Thyroid gland (tissue), 4 donors: ENCODE measurements around the gene POLR2B. TPM values are rescaled to one million over a fixed set of nuclear protein-coding genes. Genes with fewer than 3 reads are reported as not detected.

ENCODE experiments used
- DNase-seq, 2 donors: peaks; one replicate each; pipeline ENCODE4 v3.0.0-alpha.2; 2019
- H3K27ac ChIP-seq, 3 donors: fragments of 200-600 bp; sonication (generic); 1 replicate in 2 of 3; 2 replicates in 1 of 3; pipeline ENCODE4 v1.5.1; 2016 to 2019; ENCODE audit warnings: mild to moderate bottlenecking in 1 of 3, moderate library complexity in 1 of 3
- H3K27me3 ChIP-seq: fragments of 200-600 bp; sonication (generic); one replicate; pipeline ENCODE4 v1.5.1; 2019
- H3K36me3 ChIP-seq, 2 donors: fragments of 200-600 bp; sonication (generic); one replicate each; pipeline ENCODE4 v1.5.1; 2016 to 2019
- H3K4me1 ChIP-seq, 2 donors: fragments of 200-600 bp; sonication (generic); one replicate each; pipeline ENCODE4 v1.5.1; 2017 to 2019
- H3K4me3 ChIP-seq, 3 donors: fragments of 200-600 bp; sonication (generic); replicated peaks in 1 of 3; 1 replicate in 2 of 3; 2 replicates in 1 of 3; pipeline ENCODE4 v1.5.1; 2016; ENCODE audit warnings: mild to moderate bottlenecking in 1 of 3
- H3K9me3 ChIP-seq: fragments of 200-600 bp; sonication (generic); one replicate; pipeline ENCODE4 v1.5.1; 2017
- CTCF ChIP-seq, 6 experiments: fragments of 200-600 bp in 3 of 6; fragments of 450-650 bp in 3 of 6; sonication (generic) in 3 of 6; IDR thresholded peaks; one replicate each; pipeline ENCODE4 v1.5.1; 2016 to 2019; ENCODE audit warnings: antibody characterized with exemption in 6 of 6, mild to moderate bottlenecking in 2 of 6, inconsistent platforms in 1 of 6, moderate library complexity in 1 of 6
- POLR2A ChIP-seq, 2 donors: fragments of 450-650 bp; IDR thresholded peaks; one replicate each; pipeline ENCODE4 v1.6.1; 2017; ENCODE audit warnings: antibody characterized with exemption in 2 of 2, mild to moderate bottlenecking in 2 of 2, moderate library complexity in 1 of 2
- WGBS, 2 donors: methylation state at CpG; one replicate each; pipeline ENCODE4 v1.1.5; 2017; 5-methylcytosine and 5-hydroxymethylcytosine counted together
- intact Hi-C: fragments of 100-400 bp; cut with DNase I; formaldehyde crosslinking; loops from one replicate; pipeline ENCODE4 v1.15.1; 2023
- total RNA-seq, 4 donors: library from RNA; depleted of rRNA; stranded (reverse); fragments of >200 nt; gene quantifications; one replicate each; pipeline ENCODE4 v1.2.3, GENCODE V29; 2016

Gene POLR2B
- total RNA-seq, 4 donors from 2014 or later = 82.1 to 111 (median 84.2) TPM

GRCh38 chr4:56979421-56980072 is 851 bp downstream of the POLR2B start:
- intact Hi-C loops = loop anchor here (10.0 kb wide), 1 partner anchor 75 kb away; the partner anchor contains the start of gene REST
- WGBS, 2 donors = 12 to 22% methylated on average over 21 of the region's 21 CpGs

DNA sequence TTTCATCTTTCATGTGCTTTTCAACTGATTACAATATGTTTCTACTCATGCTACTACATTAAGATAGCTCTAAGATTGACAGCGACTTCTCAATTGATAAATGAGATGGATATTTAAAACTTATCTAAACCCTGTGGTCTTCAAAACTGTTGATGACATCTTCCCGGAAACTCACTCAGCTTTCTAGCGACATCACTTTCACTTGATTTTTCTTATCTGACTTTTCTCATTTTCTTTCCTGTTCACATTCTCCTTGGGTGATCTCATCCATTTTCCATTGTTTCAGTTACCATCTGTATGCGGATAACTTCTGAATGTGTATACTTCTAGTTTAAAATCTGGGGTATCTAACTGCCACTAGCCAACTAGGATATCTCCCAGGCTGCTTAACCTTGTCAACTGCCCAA is 3.1 kb downstream of the POLR2B start:
- WGBS, 2 donors = 71 to 84% methylated on average over 4 of the region's 4 CpGs
- no peak for TF ChIP-seq CTCF (IDR thresholded peaks at IDR 0.05)
- TF ChIP-seq POLR2A (IDR thresholded peaks at IDR 0.05) = no peak
- no peak overlapping the region for H3K27ac ChIP-seq

More at GRCh38 chr4:56979421-56980072, 851 bp downstream of the POLR2B start:
- H3K9me3 ChIP-seq = no peaks in the 10 kb centered on the region
- H3K4me3 ChIP-seq = peak overlapping the region; percentile 38 to 79 (median 76)
- no peaks in the 10 kb centered on the region for H3K36me3 ChIP-seq
- peak overlapping the region; percentile 65 to 94 (median 83) for H3K27ac ChIP-seq
- peak; percentile 12 to 23 for DNase-seq
- no peak for TF ChIP-seq CTCF (IDR thresholded peaks at IDR 0.05)
- TF ChIP-seq POLR2A (IDR thresholded peaks at IDR 0.05) = no peak
- peaks cover 29 to 42% of the 10 kb centered on the region in 2 donors for H3K4me1 ChIP-seq
- H3K27me3 ChIP-seq = no peaks in the 10 kb centered on the region

GRCh38 chr4:56986192-56986591 is 7.5 kb downstream of the POLR2B start:
- 90 to 98% methylated on average over 1 of the region's 1 CpG for WGBS, 2 donors
- TF ChIP-seq POLR2A (IDR thresholded peaks at IDR 0.05) (no peak), CTCF (IDR thresholded peaks at IDR 0.05) (no peak)
- Histone ChIP-seq H3K9me3 (no peaks in the 10 kb centered on the region), H3K27me3 (no peaks in the 10 kb centered on the region), H3K4me1 (peaks cover 2 to 11% of the 10 kb centered on the region in 2 donors), H3K27ac (no peak overlapping the region), H3K36me3 (peaks cover 6 to 22% of the 10 kb centered on the region in 2 donors), H3K4me3 (no peak overlapping the region)
- intact Hi-C loops = no loop called here
- DNase-seq = no peak

More for the DNA sequence above, 3.1 kb downstream of the POLR2B start:
- no peaks in the 10 kb centered on the region for H3K9me3 ChIP-seq
- DNase-seq = no peak
- intact Hi-C loops = no loop called here
- H3K36me3 ChIP-seq = peaks cover 0 to 3% of the 10 kb centered on the region in 2 donors
- no peaks in the 10 kb centered on the region for H3K27me3 ChIP-seq
- peaks cover 14 to 26% of the 10 kb centered on the region in 2 donors for H3K4me1 ChIP-seq
- no peak overlapping the region for H3K4me3 ChIP-seq

DNA sequence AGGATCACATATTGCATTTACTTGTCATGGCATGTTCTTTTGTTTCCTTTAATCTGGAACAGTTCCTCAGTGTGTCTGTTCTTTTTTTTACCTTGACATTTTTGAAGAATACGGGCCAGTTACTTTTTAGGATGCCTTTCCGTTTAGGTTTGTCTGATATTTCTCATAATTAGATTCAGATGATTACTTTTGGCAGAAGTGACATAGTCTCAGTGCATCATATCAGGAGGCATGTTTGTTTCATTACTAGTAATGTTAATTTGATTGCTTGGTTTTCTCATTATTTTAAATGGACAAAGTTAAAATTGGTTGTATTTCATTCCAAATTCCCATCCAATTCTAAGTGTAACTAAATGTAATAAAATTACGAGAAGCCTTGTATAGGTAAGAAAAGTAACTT is 8.3 kb downstream of the POLR2B start:
- WGBS, 2 donors = 94 to 97% methylated on average over 3 of the region's 3 CpGs
- Histone ChIP-seq H3K27me3 (no peaks in the 10 kb centered on the region), H3K9me3 (no peaks in the 10 kb centered on the region), H3K4me1 (peaks cover 0 to 3% of the 10 kb centered on the region in 2 donors), H3K27ac (no peak overlapping the region), H3K36me3 (peaks cover 14 to 24% of the 10 kb centered on the region in 2 donors), H3K4me3 (no peak overlapping the region)
- intact Hi-C loops = no loop called here
- TF ChIP-seq POLR2A (IDR thresholded peaks at IDR 0.05) = no peak
- no peak for TF ChIP-seq CTCF (IDR thresholded peaks at IDR 0.05)
- DNase-seq = no peak

DNA sequence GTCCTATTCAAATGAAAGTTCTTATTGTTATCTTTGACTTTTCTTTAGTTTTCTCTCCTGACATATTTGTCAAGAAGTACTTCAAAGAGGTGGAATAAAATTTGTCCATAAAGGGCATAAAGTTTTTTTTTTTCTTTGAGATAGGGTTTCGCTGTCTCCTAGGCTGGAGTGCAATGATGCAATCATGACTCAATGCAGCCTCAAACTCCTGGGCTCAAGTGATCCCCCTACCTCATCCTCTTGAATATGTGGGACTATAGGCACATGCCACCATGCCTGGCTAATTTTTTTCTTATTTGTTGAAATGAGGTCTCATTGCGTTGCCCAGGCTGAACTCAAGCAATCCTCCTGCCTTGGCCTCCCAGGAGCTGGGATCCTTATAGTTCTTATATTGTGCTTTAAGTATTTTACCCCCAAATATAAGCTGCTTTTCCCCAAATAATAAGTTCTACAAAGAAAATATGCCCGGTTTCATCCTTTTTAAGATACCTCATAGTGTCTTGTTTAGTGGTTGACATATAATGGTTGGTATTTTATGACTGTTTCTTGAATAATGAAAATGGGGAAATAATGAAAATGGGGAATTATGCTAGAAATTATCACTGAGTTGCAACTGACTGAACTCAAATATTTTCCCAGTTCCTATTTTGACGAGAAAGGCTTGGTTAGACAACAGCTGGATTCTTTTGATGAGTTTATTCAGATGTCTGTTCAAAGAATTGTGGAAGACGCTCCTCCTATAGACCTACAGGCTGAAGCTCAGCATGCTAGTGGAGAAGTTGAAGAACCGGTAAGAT is 11.6 kb downstream of the POLR2B start:
- H3K36me3 ChIP-seq = peaks cover 29 to 38% of the 10 kb centered on the region in 2 donors
- H3K4me3 ChIP-seq = no peak overlapping the region
- DNase-seq = no peak
- no peak for TF ChIP-seq CTCF (IDR thresholded peaks at IDR 0.05)
- TF ChIP-seq POLR2A (IDR thresholded peaks at IDR 0.05) = no peak
- intact Hi-C loops = no loop called here
- no peaks in the 10 kb centered on the region for H3K27me3 ChIP-seq
- WGBS, 2 donors = 94 to 96% methylated on average over 6 of the region's 6 CpGs
- H3K9me3 ChIP-seq = no peaks in the 10 kb centered on the region
- no peaks in the 10 kb centered on the region for H3K4me1 ChIP-seq
- H3K27ac ChIP-seq = no peak overlapping the region
